GM12878 (cell line): Measurements from ENCODE around the gene RIPPLY1. TPM values are rescaled to one million over a fixed set of nuclear protein-coding genes. Genes with fewer than 3 reads are reported as not detected.

ENCODE experiments used
- ATAC-seq: fragments of 200-7000 bp; cut with Tn5 transposase; 3 replicates; pipeline ENCODE4 v1.9.1; 2020; ENCODE audit warnings: mild to moderate bottlenecking, moderate library complexity
- BruUV-seq: library from RNA; stranded (reverse); fragments of 400-500 nt; replicated peaks from 2 replicates; lab custom pipeline; 2021; lab: Mats Ljungman, UMichigan
- CTCF ChIA-PET: fragments of 300-600 bp; sonication (Branson Sonifier 250); formaldehyde crosslinking; extraction: SDS; loops from one replicate; lab custom pipeline; 2021; ENCODE audit warnings: inconsistent platforms; lab: Yijun Ruan, JAX
- POLR2A ChIA-PET: fragments of 350-600 bp; formaldehyde crosslinking; extraction: SDS; loops from one replicate; lab custom pipeline; 2021; ENCODE audit warnings: inconsistent platforms; lab: Charles Lee
- RAD21 ChIA-PET: fragments of 300-600 bp; sonication (Branson Sonifier 250); formaldehyde crosslinking; loops from one replicate; lab custom pipeline; 2023; ENCODE audit warnings: antibody characterized with exemption; ENCODE audit not compliant: unreplicated experiment; lab: Charles Lee
- SMC1A ChIA-PET: fragments of 300-600 bp; sonication (Branson Sonifier 250); formaldehyde crosslinking; loops from one replicate; lab custom pipeline; 2023; ENCODE audit not compliant: unreplicated experiment, uncharacterized antibody; lab: Charles Lee
- DNase-seq: peaks from one replicate; pipeline ENCODE4 v3.0.0-alpha.2; 2011; ENCODE audit warnings: low read depth, low spot score
- FAIRE-seq: peaks from 3 replicates; lab custom pipeline; 2011; peaks lifted over from hg19 to GRCh38; lab: Jason Lieb, UNC
- H2AFZ ChIP-seq: 2 replicates; pipeline ENCODE4 v1.6.0; 2011; ENCODE audit warnings: low read depth, low read length, control low read depth; ENCODE audit not compliant: control insufficient read depth
- H3K27ac ChIP-seq: 2 replicates; pipeline ENCODE4 v1.5.1; 2011; ENCODE audit warnings: control low read depth; ENCODE audit not compliant: control insufficient read depth, insufficient read depth
- H3K27me3 ChIP-seq, 2 experiments: replicated peaks in 1 of 2; 2 replicates each; pipeline versions ENCODE4 v1.6.0 to v1.6.1; 2011; ENCODE audit warnings: low read length in 1 of 2; ENCODE audit not compliant: control insufficient read depth in 2 of 2, insufficient read depth in 2 of 2
- H3K36me3 ChIP-seq, 2 experiments: 2 replicates each; pipeline ENCODE4 v1.5.1; 2011; ENCODE audit warnings: low read length in 1 of 2; ENCODE audit not compliant: control insufficient read depth in 2 of 2, insufficient read depth in 2 of 2
- H3K4me1 ChIP-seq: 2 replicates; pipeline ENCODE4 v1.6.1; 2011; ENCODE audit warnings: mild to moderate bottlenecking, low read length, moderate library complexity, mixed read lengths; ENCODE audit not compliant: control insufficient read depth, insufficient read depth
- H3K4me2 ChIP-seq: 2 replicates; pipeline ENCODE4 v1.6.0; 2011; ENCODE audit warnings: control low read depth; ENCODE audit not compliant: control insufficient read depth, insufficient read depth
- H3K4me3 ChIP-seq: fragments of 200-600 bp; sonication (generic); 2 replicates; pipeline ENCODE4 v1.5.1; 2016
- H3K79me2 ChIP-seq: 2 replicates; pipeline ENCODE4 v1.6.0; 2011; ENCODE audit warnings: low read length; ENCODE audit not compliant: control insufficient read depth, insufficient read depth
- H3K9ac ChIP-seq: 2 replicates; pipeline ENCODE4 v1.8.0; 2011; ENCODE audit warnings: low read length, control low read depth, mixed read lengths; ENCODE audit not compliant: control insufficient read depth, insufficient read depth
- H3K9me3 ChIP-seq: replicated peaks from 3 replicates; pipeline ENCODE4 v1.5.1; 2011; ENCODE audit warnings: mild to moderate bottlenecking, low read length; ENCODE audit not compliant: control insufficient read depth, insufficient read depth
- H4K20me1 ChIP-seq: 2 replicates; pipeline ENCODE4 v1.6.0; 2011; ENCODE audit not compliant: control insufficient read depth, insufficient read depth
- HSF1 ChIP-seq: fragments of 150-350 bp; IDR thresholded peaks from 2 replicates; pipeline ENCODE4 v1.6.1; 2014; ENCODE audit warnings: mild to moderate bottlenecking, low read depth, low read length
- IKZF1 ChIP-seq: fragments of 450-650 bp; conservative IDR thresholded peaks from 2 replicates; pipeline ENCODE4 v1.6.1; 2017; ENCODE audit warnings: antibody characterized with exemption, mild to moderate bottlenecking
- KDM1A ChIP-seq: fragments of 200-600 bp; sonication (generic); IDR thresholded peaks from 2 replicates; pipeline ENCODE4 v1.6.1; 2016; ENCODE audit warnings: borderline replicate concordance
- NR2C2 ChIP-seq: IDR thresholded peaks from 2 replicates; pipeline ENCODE4 v1.6.1; 2011; ENCODE audit warnings: borderline replicate concordance, low read depth; ENCODE audit not compliant: control insufficient read depth, insufficient read length
- RBBP5 ChIP-seq: fragments of 200-600 bp; sonication (generic); conservative IDR thresholded peaks from 2 replicates; pipeline ENCODE4 v1.6.1; 2016
- TAF1 ChIP-seq: IDR thresholded peaks from 2 replicates; pipeline ENCODE4 v1.6.1; 2011; ENCODE audit warnings: mild to moderate bottlenecking, low read depth, low read length, borderline replicate concordance
- ZBED1 ChIP-seq: IDR thresholded peaks from 2 replicates; pipeline ENCODE4 v1.6.1; 2016; ENCODE audit warnings: borderline replicate concordance
- WGBS: methylation state at CpG from one replicate; pipeline ENCODE4 v1.1.6; 2016; ENCODE audit warnings: low lambda C conversion rate; ENCODE audit not compliant: insufficient replicate concordance, insufficient coverage; ENCODE audit errors: missing lambda C conversion rate; 5-methylcytosine and 5-hydroxymethylcytosine counted together
- in situ Hi-C: fragments of 300-500 bp; cut with MboI; formaldehyde crosslinking; loops from 9 replicates; pipeline ENCODE4 v1.14.3; 2018; ENCODE audit warnings: mixed read lengths
- intact Hi-C: fragments of 100-400 bp; cut with micrococcal nuclease; formaldehyde crosslinking; loops from one replicate; pipeline ENCODE4 v1.14.2; 2022; ENCODE audit not compliant: unreplicated experiment
- polyA plus RNA-seq, 11 experiments: library from polyadenylated mRNA; depleted of rRNA in 4 of 11; unstranded in 6 of 11; stranded (reverse) in 5 of 11; fragments of >200 nt; fragmentation: Nextera tagmentation in 4 of 11; fragmentation: Illumina TruSeq in 1 of 11; extraction: Ambion mirVana in 4 of 11; extraction: Trizol in 1 of 11; gene quantifications; 1 replicate in 1 of 11; 2 replicates in 10 of 11; pipeline versions ENCODE4 v1.2.1 to v1.2.3, GENCODE V29; 2011 to 2016; ENCODE audit warnings: inconsistent platforms in 2 of 11, missing spikeins in 2 of 11, low read depth in 1 of 11
- total RNA-seq, 4 experiments: library from RNA; depleted of rRNA in 3 of 4; stranded (reverse); fragments of >200 nt in 3 of 4; fragmentation: Illumina TruSeq in 1 of 4; extraction: Trizol in 1 of 4; gene quantifications; 2 replicates each; pipeline versions ENCODE4 v1.2.1 to v1.2.3, GENCODE V29; 2013 to 2021

The RIPPLY1 gene
- total and polyA plus RNA-seq, 10 of the 15 experiments (the other 5 are each of a cell fraction or from before 2014, with no cell fraction given), result not detected

GRCh38 chrX:106894978-106895452 lies 8.1 kb downstream of the RIPPLY1 start:
- H3K27me3 ChIP-seq, result no peaks in the 10 kb centered on the region; a peak in 1 of 4 replicates
- ChIA-PET CTCF (interaction anchor here (0.7 to 3.6 kb wide), 16 partner anchors 8 to 887 kb away, joined by 3 to 16 read pairs (median 3); partner anchors contain the start of genes NCBP2L and RIPPLY1), POLR2A (no interaction called here), SMC1A (interaction anchor here (1.0 kb wide), 1 partner anchor 20 kb away, joined by 3 read pairs; no protein-coding TSS in a partner anchor), RAD21 (interaction anchor here (1.2 kb wide), 1 partner anchor 21 kb away, joined by 4 read pairs; no protein-coding TSS in a partner anchor)
- no peak overlapping the region for H3K4me2 ChIP-seq
- no peak overlapping the region for H3K27ac ChIP-seq
- intact Hi-C loops (loop anchor here (5.0 to 10.0 kb wide), 4 partner anchors 410 to 1000 kb away; no protein-coding TSS in a partner anchor), in situ Hi-C loops (no loop called here)
- no peaks in the 10 kb centered on the region for H3K79me2 ChIP-seq
- no peak overlapping the region for H2AFZ ChIP-seq
- TF ChIP-seq KDM1A (no peak), TAF1 (no peak), IKZF1 (no peak), HSF1 (no peak), ZBED1 (no peak), RBBP5 (no peak), NR2C2 (no peak)
- H3K4me1 ChIP-seq, result no peaks in the 10 kb centered on the region
- H3K36me3 ChIP-seq, result no peaks in the 10 kb centered on the region
- FAIRE-seq (no peak), ATAC-seq (no peak), DNase-seq (no peak)
- no peaks in the 10 kb centered on the region for H4K20me1 ChIP-seq
- no TSS peak for BruUV-seq
- no peak overlapping the region for H3K9ac ChIP-seq
- H3K9me3 ChIP-seq, result no peaks in the 10 kb centered on the region
- H3K4me3 ChIP-seq, result no peak overlapping the region
- WGBS, result 3% methylated on average over 3 of the region's 3 CpGs
